Mucosa of rectum (tissue), 2 donors: ENCODE results near the gene COL6A1.
"Not testable (repeated sequence)": the region's sequence is repeated elsewhere in the genome, so short reads cannot be mapped to it uniquely, and the experiment has no call there.

Source experiments
- H3K27ac ChIP-seq, 2 donors: one replicate each; pipeline ENCODE4 v1.7.0; 2013; ENCODE audit warnings: inconsistent platforms in 2 of 2, low read depth in 2 of 2, low read length in 2 of 2
- H3K27me3 ChIP-seq, 2 donors: one replicate each; pipeline ENCODE4 v1.7.0; 2013; ENCODE audit warnings: low read length in 2 of 2; ENCODE audit not compliant: control insufficient read depth in 2 of 2, insufficient read depth in 2 of 2
- H3K36me3 ChIP-seq, 2 donors: one replicate each; pipeline ENCODE4 v1.7.0; 2013; ENCODE audit warnings: low read length in 2 of 2; ENCODE audit not compliant: control insufficient read depth in 2 of 2, insufficient read depth in 2 of 2
- H3K4me1 ChIP-seq, 2 donors: one replicate each; pipeline ENCODE4 v1.7.0; 2013; ENCODE audit warnings: low read length in 2 of 2, mild to moderate bottlenecking in 1 of 2; ENCODE audit not compliant: control insufficient read depth in 2 of 2, insufficient read depth in 2 of 2
- H3K4me3 ChIP-seq, 2 donors: one replicate each; pipeline ENCODE4 v1.7.0; 2013; ENCODE audit warnings: low read length in 2 of 2
- H3K9ac ChIP-seq, 2 donors: one replicate each; pipeline ENCODE4 v1.7.0; 2013; ENCODE audit warnings: low read length in 2 of 2, low read depth in 1 of 2, mild to moderate bottlenecking in 1 of 2
- H3K9me3 ChIP-seq, 2 donors: one replicate each; pipeline ENCODE4 v1.7.0; 2013; ENCODE audit warnings: low read length in 2 of 2; ENCODE audit not compliant: control insufficient read depth in 2 of 2
- donor health status: healthy.
- donor health status: Normal muscosa, but diverticular disease.

Gene COL6A1

GRCh38 chr21:45954921-45955320 lies 26.6 kb upstream of the COL6A1 start:
- Histone ChIP-seq H3K9me3 (no peaks in the 10 kb centered on the region), H3K27me3 (no peaks in the 10 kb centered on the region), H3K27ac (no peak overlapping the region), H3K36me3 (no peaks in the 10 kb centered on the region), H3K4me1 (peaks cover 0 to 2% of the 10 kb centered on the region in 2 donors), H3K4me3 (no peak overlapping the region), H3K9ac (no peak overlapping the region)

- H3K9ac ChIP-seq: no peak overlapping the region
- H3K9me3 ChIP-seq: no peaks in the 10 kb centered on the region
- no peak overlapping the region for H3K27ac ChIP-seq
- H3K27me3 ChIP-seq: no peaks in the 10 kb centered on the region
- H3K36me3 ChIP-seq: no peaks in the 10 kb centered on the region
- H3K4me1 ChIP-seq: peaks cover 0 to 2% of the 10 kb centered on the region in 2 donors
- no peak overlapping the region for H3K4me3 ChIP-seq
These were observed 24.0 kb upstream of the COL6A1 start for GRCh38 chr21:45957551-45957950.

GRCh38 chr21:45957981-45958600 lies 23.5 kb upstream of the COL6A1 start:
- H3K36me3 ChIP-seq: no peaks in the 10 kb centered on the region
- no peaks in the 10 kb centered on the region for H3K27me3 ChIP-seq
- no peak overlapping the region for H3K9ac ChIP-seq
- peaks cover 0 to 2% of the 10 kb centered on the region in 2 donors for H3K4me1 ChIP-seq
- H3K27ac ChIP-seq: no peak overlapping the region
- H3K4me3 ChIP-seq: no peak overlapping the region
- no peaks in the 10 kb centered on the region for H3K9me3 ChIP-seq

- peaks cover 0 to under 1% of the 10 kb centered on the region in 2 donors for H3K4me1 ChIP-seq
These were observed 22.4 kb upstream of the COL6A1 start for GRCh38 chr21:45959182-45959581.

GRCh38 chr21:45959779-45960390 lies 21.7 kb upstream of the COL6A1 start:
- Histone ChIP-seq H3K4me1 (no peaks in the 10 kb centered on the region), H3K27ac (no peak overlapping the region), H3K9me3 (no peaks in the 10 kb centered on the region), H3K36me3 (no peaks in the 10 kb centered on the region), H3K9ac (no peak overlapping the region), H3K4me3 (no peak overlapping the region), H3K27me3 (no peaks in the 10 kb centered on the region)

More at GRCh38 chr21:45959182-45959581, 22.4 kb upstream of the COL6A1 start:
- H3K27me3 ChIP-seq: no peaks in the 10 kb centered on the region
- no peak overlapping the region for H3K9ac ChIP-seq
- no peak overlapping the region for H3K27ac ChIP-seq
- no peaks in the 10 kb centered on the region for H3K9me3 ChIP-seq
- no peaks in the 10 kb centered on the region for H3K36me3 ChIP-seq
- H3K4me3 ChIP-seq: no peak overlapping the region

GRCh38 chr21:45961408-45961807 lies 20.2 kb upstream of the COL6A1 start:
- not testable (repeated sequence) for H3K27me3 ChIP-seq, H3K4me1 ChIP-seq, H3K9ac ChIP-seq, H3K4me3 ChIP-seq, H3K27ac ChIP-seq, H3K36me3 ChIP-seq, H3K9me3 ChIP-seq

- Histone ChIP-seq H3K4me3 (no peak overlapping the region), H3K4me1 (no peaks in the 10 kb centered on the region), H3K9me3 (no peaks in the 10 kb centered on the region), H3K36me3 (no peaks in the 10 kb centered on the region), H3K9ac (no peak overlapping the region), H3K27ac (no peak overlapping the region), H3K27me3 (no peaks in the 10 kb centered on the region)
These were observed 18.9 kb upstream of the COL6A1 start for GRCh38 chr21:45962531-45963231.

- H3K4me1 ChIP-seq: no peaks in the 10 kb centered on the region
- H3K27ac ChIP-seq: no peak overlapping the region
- no peaks in the 10 kb centered on the region for H3K27me3 ChIP-seq
- H3K4me3 ChIP-seq: no peak overlapping the region
- no peak overlapping the region for H3K9ac ChIP-seq
- no peaks in the 10 kb centered on the region for H3K36me3 ChIP-seq
- H3K9me3 ChIP-seq: no peaks in the 10 kb centered on the region
These were observed 18.4 kb upstream of the COL6A1 start for GRCh38 chr21:45963232-45963570.

GRCh38 chr21:45964649-45965048 lies 16.9 kb upstream of the COL6A1 start:
- Histone ChIP-seq H3K4me1 (no peaks in the 10 kb centered on the region), H3K4me3 (no peak overlapping the region), H3K9me3 (no peaks in the 10 kb centered on the region), H3K27ac (no peak overlapping the region), H3K27me3 (no peaks in the 10 kb centered on the region), H3K9ac (no peak overlapping the region), H3K36me3 (no peaks in the 10 kb centered on the region)

GRCh38 chr21:45965084-45965809 lies 16.3 kb upstream of the COL6A1 start:
- no peak overlapping the region for H3K27ac ChIP-seq
- no peak overlapping the region for H3K9ac ChIP-seq
- no peaks in the 10 kb centered on the region for H3K36me3 ChIP-seq
- H3K9me3 ChIP-seq: no peaks in the 10 kb centered on the region
- H3K27me3 ChIP-seq: no peaks in the 10 kb centered on the region
- H3K4me3 ChIP-seq: no peak overlapping the region
- no peaks in the 10 kb centered on the region for H3K4me1 ChIP-seq
